HAP-1 (cell line): Measurements from ENCODE around the gene DBP.

Experiments
- DNase-seq, 2 experiments: peaks; one replicate each; pipeline ENCODE4 v3.0.0-alpha.2; 2016 to 2020; ENCODE audit warnings: low spot score in 2 of 2
- H3K27me3 ChIP-seq: fragments of 250-450 bp; sonication (Bioruptor Pico); 2 replicates; pipeline ENCODE4 v1.5.1; 2020; ENCODE audit warnings: low read depth, mild to moderate bottlenecking, moderate library complexity
- H3K36me3 ChIP-seq: fragments of 250-450 bp; sonication (Bioruptor Pico); replicated peaks from 2 replicates; pipeline ENCODE4 v1.5.1; 2020; ENCODE audit warnings: mild to moderate bottlenecking
- H3K4me1 ChIP-seq: fragments of 250-450 bp; sonication (Bioruptor Pico); 2 replicates; pipeline ENCODE4 v1.5.1; 2020; ENCODE audit warnings: mild to moderate bottlenecking
- H3K4me3 ChIP-seq: fragments of 250-450 bp; sonication (Bioruptor Pico); 2 replicates; pipeline ENCODE4 v1.5.1; 2020; ENCODE audit warnings: mild to moderate bottlenecking, moderate library complexity
- H3K9me3 ChIP-seq: fragments of 250-450 bp; sonication (Bioruptor Pico); 2 replicates; pipeline ENCODE4 v1.5.1; 2020; ENCODE audit warnings: mild to moderate bottlenecking, moderate library complexity
- in situ Hi-C: fragments of 300-500 bp; cut with MboI; formaldehyde crosslinking; loops from 3 replicates; pipeline ENCODE4 v1.14.3; 2020; ENCODE audit warnings: low sequenced_read_pairs, inconsistent platforms, mixed read lengths

The DBP gene

GRCh38 chr19:48673436-48674100, 36.4 kb upstream of the DBP start:
- no peak for DNase-seq
- no peak overlapping the region for H3K4me3 ChIP-seq
- H3K27me3 ChIP-seq: no peaks in the 10 kb centered on the region
- in situ Hi-C loops: no loop called here
- H3K9me3 ChIP-seq: no peaks in the 10 kb centered on the region
- no peaks in the 10 kb centered on the region for H3K36me3 ChIP-seq
- peaks cover 2% of the 10 kb centered on the region; the same call in 1 of the 2 replicates for H3K4me1 ChIP-seq

- no peak for DNase-seq
- in situ Hi-C loops: no loop called here
- no peak within 1 kb of the TSS for H3K4me3 ChIP-seq
- no peaks in the 10 kb centered on the region for H3K27me3 ChIP-seq
- H3K36me3 ChIP-seq: no peaks in the 10 kb centered on the region
- no peaks in the 10 kb centered on the region for H3K9me3 ChIP-seq
- H3K4me1 ChIP-seq: peaks cover 2% of the 10 kb centered on the region; the same call in 1 of the 2 replicates
Measured at GRCh38 chr19:48672994-48673393, 35.8 kb upstream of the DBP start, which contains the start of gene NTN5. Gene NTN5, minus strand, starts transcription at chr19:48673017. Its CDS starts 2,031 bp downstream, at chr19:48670986.

GRCh38 chr19:48671446-48671995, 34.3 kb upstream of the DBP start:
- in situ Hi-C loops: no loop called here
- H3K36me3 ChIP-seq: no peaks in the 10 kb centered on the region
- H3K4me3 ChIP-seq: no peak overlapping the region
- H3K27me3 ChIP-seq: no peaks in the 10 kb centered on the region
- H3K9me3 ChIP-seq: no peaks in the 10 kb centered on the region
- H3K4me1 ChIP-seq: peaks cover 2% of the 10 kb centered on the region; the same call in 1 of the 2 replicates
- DNase-seq: no peak

- H3K27me3 ChIP-seq: no peaks in the 10 kb centered on the region
- no peak for DNase-seq
- H3K36me3 ChIP-seq: no peaks in the 10 kb centered on the region
- in situ Hi-C loops: no loop called here
- peaks cover 2% of the 10 kb centered on the region; the same call in 1 of the 2 replicates for H3K4me1 ChIP-seq
- H3K4me3 ChIP-seq: no peak overlapping the region
- no peaks in the 10 kb centered on the region for H3K9me3 ChIP-seq
Measured at GRCh38 chr19:48670699-48671445, 33.7 kb upstream of the DBP start.

- Histone ChIP-seq H3K9me3 (no peaks in the 10 kb centered on the region), H3K27me3 (no peaks in the 10 kb centered on the region), H3K36me3 (no peaks in the 10 kb centered on the region), H3K4me1 (peaks cover under 1% of the 10 kb centered on the region; the same call in 1 of the 2 replicates), H3K4me3 (no peak overlapping the region)
- DNase-seq: no peak
- in situ Hi-C loops: no loop called here
Measured at GRCh38 chr19:48669903-48670668, 32.9 kb upstream of the DBP start.

GRCh38 chr19:48668761-48669160, 31.6 kb upstream of the DBP start:
- DNase-seq: no peak
- in situ Hi-C loops: no loop called here
- H3K4me1 ChIP-seq: no peaks in the 10 kb centered on the region

GRCh38 chr19:48668332-48668731, 31.2 kb upstream of the DBP start:
- Histone ChIP-seq H3K4me1 (no peaks in the 10 kb centered on the region), H3K27me3 (no peaks in the 10 kb centered on the region), H3K36me3 (no peaks in the 10 kb centered on the region), H3K9me3 (no peaks in the 10 kb centered on the region), H3K4me3 (no peak overlapping the region)
- no peak for DNase-seq
- in situ Hi-C loops: no loop called here

More at GRCh38 chr19:48668761-48669160, 31.6 kb upstream of the DBP start:
- H3K9me3 ChIP-seq: no peaks in the 10 kb centered on the region
- H3K27me3 ChIP-seq: no peaks in the 10 kb centered on the region
- no peaks in the 10 kb centered on the region for H3K36me3 ChIP-seq
- no peak overlapping the region for H3K4me3 ChIP-seq

GRCh38 chr19:48665786-48666185, 28.6 kb upstream of the DBP start:
- in situ Hi-C loops: no loop called here
- H3K4me3 ChIP-seq: no peak overlapping the region
- no peaks in the 10 kb centered on the region for H3K9me3 ChIP-seq
- peaks cover 4% of the 10 kb centered on the region; the same call in 1 of the 2 replicates for H3K4me1 ChIP-seq
- no peaks in the 10 kb centered on the region for H3K36me3 ChIP-seq
- no peak for DNase-seq
- no peaks in the 10 kb centered on the region for H3K27me3 ChIP-seq

- no peaks in the 10 kb centered on the region for H3K36me3 ChIP-seq
- H3K27me3 ChIP-seq: no peaks in the 10 kb centered on the region
- in situ Hi-C loops: no loop called here
- H3K4me3 ChIP-seq: no peak overlapping the region
- DNase-seq: no peak
- H3K4me1 ChIP-seq: peaks cover 7% of the 10 kb centered on the region; the same call in 1 of the 2 replicates
- H3K9me3 ChIP-seq: no peaks in the 10 kb centered on the region
Measured at GRCh38 chr19:48664476-48664875, 27.3 kb upstream of the DBP start.

- Histone ChIP-seq H3K4me1 (peaks cover 7% of the 10 kb centered on the region; the same call in 1 of the 2 replicates), H3K36me3 (no peaks in the 10 kb centered on the region), H3K27me3 (no peaks in the 10 kb centered on the region), H3K9me3 (no peaks in the 10 kb centered on the region), H3K4me3 (no peak overlapping the region)
- DNase-seq: no peak
- in situ Hi-C loops: no loop called here
Measured at GRCh38 chr19:48663667-48664066, 26.5 kb upstream of the DBP start.

GRCh38 chr19:48661711-48662090, 24.5 kb upstream of the DBP start:
- no peaks in the 10 kb centered on the region for H3K9me3 ChIP-seq
- no peaks in the 10 kb centered on the region for H3K27me3 ChIP-seq
- in situ Hi-C loops: no loop called here
- DNase-seq: no peak
- no peak overlapping the region for H3K4me3 ChIP-seq
- peaks cover 7% of the 10 kb centered on the region; the same call in 1 of the 2 replicates for H3K4me1 ChIP-seq
- H3K36me3 ChIP-seq: no peaks in the 10 kb centered on the region

GRCh38 chr19:48660852-48661710, 23.9 kb upstream of the DBP start:
- Histone ChIP-seq H3K36me3 (no peaks in the 10 kb centered on the region), H3K9me3 (no peaks in the 10 kb centered on the region), H3K4me3 (no peak overlapping the region), H3K4me1 (peaks cover 7% of the 10 kb centered on the region; the same call in 1 of the 2 replicates), H3K27me3 (no peaks in the 10 kb centered on the region)
- in situ Hi-C loops: no loop called here
- peak; percentile 59 to 91 for DNase-seq

- Histone ChIP-seq H3K4me1 (peaks cover 7% of the 10 kb centered on the region; the same call in 1 of the 2 replicates), H3K9me3 (no peaks in the 10 kb centered on the region), H3K4me3 (no peak overlapping the region), H3K27me3 (no peaks in the 10 kb centered on the region), H3K36me3 (no peaks in the 10 kb centered on the region)
- no peak for DNase-seq
- in situ Hi-C loops: no loop called here
Measured at GRCh38 chr19:48659768-48660167, 22.6 kb upstream of the DBP start.
